ENCODE data around the gene BHMT2.
A peak's percentile ranks its signal among the peaks of the same experiment; 100 is the strongest.

BHMT2 gene

GRCh38 chr5:79042188-79042587 lies 27.4 kb upstream of the BHMT2 start:
- no peak for TF ChIP-seq POLR2A (IDR thresholded peaks at IDR 0.05; ENCODE audit: low read length)
- TF ChIP-seq GATA1 (IDR thresholded peaks at IDR 0.05; ENCODE audit: low read depth, low read length) = no peak
- no peak for DNase-seq

DNA sequence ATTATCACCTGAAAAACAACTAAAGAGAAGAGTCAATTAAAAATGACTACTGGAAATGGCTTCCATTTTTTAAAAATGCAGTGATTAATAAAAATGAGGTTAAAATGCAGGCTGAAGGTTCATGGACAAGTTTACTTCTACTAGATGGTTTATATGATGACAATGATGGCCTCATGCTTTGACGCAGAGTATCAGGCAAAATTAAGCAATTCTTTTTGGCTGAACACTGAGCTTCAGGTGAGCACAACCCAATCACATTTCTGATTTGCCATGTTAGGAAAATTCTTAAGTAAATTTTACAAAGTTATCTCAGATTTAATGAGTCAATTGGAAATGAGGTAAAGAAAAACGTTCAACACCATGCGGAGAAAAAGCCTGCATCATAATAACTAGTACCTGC lies 22.4 kb upstream of the BHMT2 start:
- TF ChIP-seq GATA1 (IDR thresholded peaks at IDR 0.05; ENCODE audit: low read depth, low read length) = no peak

DNA sequence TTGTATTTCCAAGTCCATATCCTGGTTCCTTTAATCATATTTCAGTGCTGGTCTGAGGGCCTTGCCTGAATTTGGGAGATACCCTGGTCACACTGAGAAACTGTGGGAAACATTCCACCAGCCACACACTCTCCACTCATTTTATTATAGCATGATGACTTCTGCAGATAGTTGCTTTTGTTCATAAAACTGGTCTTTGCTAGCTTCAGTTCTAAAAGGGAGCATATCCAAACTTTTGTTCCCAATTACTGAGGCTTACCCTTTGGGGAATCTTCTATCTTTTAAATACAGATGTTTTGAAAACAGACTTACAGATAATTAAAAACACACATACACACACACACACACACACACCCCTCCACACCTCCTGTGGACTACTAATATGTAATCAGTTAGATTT lies 21.1 kb upstream of the BHMT2 start:
- TF ChIP-seq GATA1 (IDR thresholded peaks at IDR 0.05; ENCODE audit: low read depth, low read length) (no peak), POLR2A (IDR thresholded peaks at IDR 0.05; ENCODE audit: low read length) (no peak)
- DNase-seq = no peak

More for the DNA sequence above, 22.4 kb upstream of the BHMT2 start:
- no peak for DNase-seq

GRCh38 chr5:79050498-79050897 lies 19.1 kb upstream of the BHMT2 start:
- no peak for TF ChIP-seq POLR2A (IDR thresholded peaks at IDR 0.05; ENCODE audit: low read length)
- no peak for TF ChIP-seq GATA1 (IDR thresholded peaks at IDR 0.05; ENCODE audit: low read depth, low read length)
- DNase-seq = no peak

DNA sequence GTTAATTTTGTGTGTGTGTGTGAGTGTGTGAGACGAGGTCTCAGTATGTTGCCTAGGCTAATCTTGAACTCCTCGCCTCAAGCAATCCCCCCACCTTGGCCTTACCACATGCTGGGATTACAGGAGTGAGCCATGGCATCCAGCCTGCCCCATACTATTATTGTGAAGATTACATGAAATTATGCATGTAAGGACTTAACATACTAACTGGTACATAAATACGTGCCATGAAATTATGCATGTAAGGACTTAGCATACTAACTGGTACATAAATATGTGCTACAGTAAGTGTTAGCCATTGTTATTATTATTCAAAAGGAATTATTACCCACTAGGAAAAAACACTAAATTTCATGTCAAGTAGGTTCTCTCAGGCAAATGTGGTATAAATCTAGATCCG lies 16.2 kb upstream of the BHMT2 start:
- DNase-seq = no peak
- TF ChIP-seq POLR2A (IDR thresholded peaks at IDR 0.05; ENCODE audit: low read length) (no peak), GATA1 (IDR thresholded peaks at IDR 0.05; ENCODE audit: low read depth, low read length) (no peak)

- DNase-seq = no peak
- TF ChIP-seq POLR2A (IDR thresholded peaks at IDR 0.05; ENCODE audit: low read length) = no peak
- TF ChIP-seq GATA1 (IDR thresholded peaks at IDR 0.05; ENCODE audit: low read depth, low read length) = no peak
Observed at GRCh38 chr5:79055017-79055416, 14.6 kb upstream of the BHMT2 start.

DNA sequence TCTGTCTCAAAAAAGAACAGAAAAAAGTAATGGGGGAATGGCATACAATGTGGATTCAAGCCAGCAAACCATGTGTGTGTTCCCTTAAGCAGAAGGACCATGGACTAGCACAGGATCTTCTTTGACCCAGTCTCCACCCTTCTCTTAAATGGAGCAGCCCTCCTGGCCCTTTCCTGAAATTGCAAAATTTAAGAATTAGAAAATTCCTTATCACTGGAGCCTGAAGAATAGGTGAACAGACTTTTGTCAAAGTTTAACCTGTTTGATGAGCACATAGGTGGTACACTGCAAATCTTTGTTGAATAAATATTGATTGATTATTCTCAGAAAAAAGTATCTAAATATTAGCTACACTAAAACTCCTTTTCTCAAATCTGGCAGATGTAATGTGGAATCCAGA lies 12.7 kb upstream of the BHMT2 start:
- TF ChIP-seq GATA1 (IDR thresholded peaks at IDR 0.05; ENCODE audit: low read depth, low read length) = no peak
- TF ChIP-seq POLR2A (IDR thresholded peaks at IDR 0.05; ENCODE audit: low read length) = no peak
- no peak for DNase-seq

- TF ChIP-seq POLR2A (IDR thresholded peaks at IDR 0.05; ENCODE audit: low read length) (no peak), GATA1 (IDR thresholded peaks at IDR 0.05; ENCODE audit: low read depth, low read length) (no peak)
- no peak for DNase-seq
Observed at GRCh38 chr5:79059674-79060073, 9.9 kb upstream of the BHMT2 start.

GRCh38 chr5:79062436-79062835 lies 7.1 kb upstream of the BHMT2 start:
- no peak for DNase-seq
- no peak for TF ChIP-seq GATA1 (IDR thresholded peaks at IDR 0.05; ENCODE audit: low read depth, low read length)
- TF ChIP-seq POLR2A (IDR thresholded peaks at IDR 0.05; ENCODE audit: low read length) = no peak

DNA sequence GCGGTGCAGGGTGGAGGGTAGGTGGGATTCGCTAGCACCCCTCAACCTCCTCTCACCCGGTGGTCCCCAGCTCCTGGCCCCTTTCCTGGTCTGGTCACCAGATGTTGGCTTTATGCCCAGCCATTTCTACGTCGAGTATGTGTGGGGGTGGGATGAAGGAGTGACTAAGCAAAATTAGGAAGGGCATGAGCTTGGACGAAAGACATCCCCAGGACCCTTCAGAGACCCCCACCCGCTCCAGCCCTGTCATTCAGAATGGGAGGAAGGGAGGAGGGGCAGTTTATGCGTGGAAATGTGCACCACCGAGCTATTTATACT lies 742 bp downstream of the BHMT2 start:
- TF ChIP-seq POLR2A (IDR thresholded peaks at IDR 0.05; ENCODE audit: low read length) = no peak
- no peak for TF ChIP-seq GATA1 (IDR thresholded peaks at IDR 0.05; ENCODE audit: low read depth, low read length)
- DNase-seq = peak in 1 of 2 experiments; percentile 11

GRCh38 chr5:79074641-79075040 lies 5.1 kb downstream of the BHMT2 start:
- no peak for DNase-seq
- no peak for TF ChIP-seq GATA1 (IDR thresholded peaks at IDR 0.05; ENCODE audit: low read depth, low read length)
- TF ChIP-seq POLR2A (IDR thresholded peaks at IDR 0.05; ENCODE audit: low read length) = no peak

- TF ChIP-seq GATA1 (IDR thresholded peaks at IDR 0.05; ENCODE audit: low read depth, low read length) (no peak), POLR2A (IDR thresholded peaks at IDR 0.05; ENCODE audit: low read length) (no peak)
- DNase-seq = no peak
Observed at GRCh38 chr5:79075646-79076426, 6.3 kb downstream of the BHMT2 start.

- no peak for TF ChIP-seq GATA1 (IDR thresholded peaks at IDR 0.05; ENCODE audit: low read depth, low read length)
- TF ChIP-seq POLR2A (IDR thresholded peaks at IDR 0.05; ENCODE audit: low read length) = no peak
- no peak for DNase-seq
Observed at GRCh38 chr5:79076819-79077218, 7.3 kb downstream of the BHMT2 start.

- no peak for TF ChIP-seq GATA1 (IDR thresholded peaks at IDR 0.05; ENCODE audit: low read depth, low read length)
- TF ChIP-seq POLR2A (IDR thresholded peaks at IDR 0.05; ENCODE audit: low read length) = no peak
- no peak for DNase-seq
Observed at GRCh38 chr5:79077680-79078365, 8.3 kb downstream of the BHMT2 start.

- no peak for DNase-seq
- TF ChIP-seq GATA1 (IDR thresholded peaks at IDR 0.05; ENCODE audit: low read depth, low read length) (no peak), POLR2A (IDR thresholded peaks at IDR 0.05; ENCODE audit: low read length) (no peak)
Observed at GRCh38 chr5:79080804-79081203, 11.2 kb downstream of the BHMT2 start.

All from erythroblast (primary cell).